ENCODE measurements around the gene SENP7.
"Not testable (repeated sequence)": the region's sequence is repeated elsewhere in the genome, so short reads cannot be mapped to it uniquely, and the experiment has no call there.

SENP7 gene

GRCh38 chr3:101312545-101312944, 200.5 kb downstream of the SENP7 start:
- no peak for DNase-seq

GRCh38 chr3:101311676-101312075, 201.3 kb downstream of the SENP7 start:
- DNase-seq: no peak

GRCh38 chr3:101310978-101311375, 202.0 kb downstream of the SENP7 start:
- DNase-seq: no peak

GRCh38 chr3:101308147-101308772, 204.8 kb downstream of the SENP7 start:
- DNase-seq: not testable (repeated sequence)

- DNase-seq: no peak
Observed at GRCh38 chr3:101303836-101304235, 209.2 kb downstream of the SENP7 start.

- DNase-seq: no peak
Observed at GRCh38 chr3:101303089-101303731, 209.8 kb downstream of the SENP7 start.

- DNase-seq: no peak
Observed at GRCh38 chr3:101300073-101300472, 212.9 kb downstream of the SENP7 start.

- DNase-seq: no peak
Observed at GRCh38 chr3:101292027-101292426, 221.0 kb downstream of the SENP7 start.

- no peak for DNase-seq
Observed at GRCh38 chr3:101288294-101288693, 224.7 kb downstream of the SENP7 start.

GRCh38 chr3:101284757-101285156, 228.3 kb downstream of the SENP7 start:
- DNase-seq: no peak

GRCh38 chr3:101281521-101282030, 231.4 kb downstream of the SENP7 start:
- no peak for DNase-seq

- no peak for DNase-seq
Observed at GRCh38 chr3:101279765-101280385, 233.1 kb downstream of the SENP7 start.

- DNase-seq: no peak
Observed at GRCh38 chr3:101279162-101279561, 233.8 kb downstream of the SENP7 start.

GRCh38 chr3:101278727-101279126, 234.3 kb downstream of the SENP7 start:
- no peak for DNase-seq

Data from NCI-H1694 treated with DMSO at 0.1 percent for 48 hours (cell line).